ENCODE measurements around the gene TAF12.
"Not testable (repeated sequence)": the region's sequence is repeated elsewhere in the genome, so short reads cannot be mapped to it uniquely, and the experiment has no call there.

The TAF12 gene

GRCh38 chr1:28580722-28581530 is 61.9 kb downstream of the TAF12 start:
- no peak for FAIRE-seq

- no peak for FAIRE-seq
These were observed 63.5 kb downstream of the TAF12 start for GRCh38 chr1:28579401-28579800.

DNA sequence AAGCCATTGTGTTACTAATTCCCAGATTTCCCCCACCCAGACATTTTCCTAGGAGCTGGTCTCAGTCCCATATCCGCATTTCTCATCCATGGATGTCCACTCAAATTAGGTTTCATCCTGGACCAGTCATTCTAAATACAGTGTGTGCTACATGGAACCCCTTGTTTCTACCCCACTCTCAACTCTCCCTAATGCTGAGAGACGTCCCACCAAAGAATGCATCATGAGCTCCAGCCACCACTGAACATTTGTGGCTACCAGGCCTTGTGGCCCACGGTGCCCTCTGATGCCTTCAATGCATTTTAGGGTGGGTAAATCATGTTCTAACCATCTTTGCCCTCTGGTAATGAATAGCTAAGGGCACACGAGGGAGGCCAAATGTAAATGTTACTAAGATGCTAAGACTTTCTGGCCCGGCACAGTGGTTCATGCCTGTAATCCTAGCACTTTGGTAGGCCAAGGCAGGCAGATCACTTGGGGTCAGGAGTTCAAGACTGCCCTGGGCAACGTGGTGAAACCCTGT is 64.1 kb downstream of the TAF12 start:
- FAIRE-seq: no peak

GRCh38 chr1:28577738-28578536 is 64.9 kb downstream of the TAF12 start:
- FAIRE-seq: no peak

DNA sequence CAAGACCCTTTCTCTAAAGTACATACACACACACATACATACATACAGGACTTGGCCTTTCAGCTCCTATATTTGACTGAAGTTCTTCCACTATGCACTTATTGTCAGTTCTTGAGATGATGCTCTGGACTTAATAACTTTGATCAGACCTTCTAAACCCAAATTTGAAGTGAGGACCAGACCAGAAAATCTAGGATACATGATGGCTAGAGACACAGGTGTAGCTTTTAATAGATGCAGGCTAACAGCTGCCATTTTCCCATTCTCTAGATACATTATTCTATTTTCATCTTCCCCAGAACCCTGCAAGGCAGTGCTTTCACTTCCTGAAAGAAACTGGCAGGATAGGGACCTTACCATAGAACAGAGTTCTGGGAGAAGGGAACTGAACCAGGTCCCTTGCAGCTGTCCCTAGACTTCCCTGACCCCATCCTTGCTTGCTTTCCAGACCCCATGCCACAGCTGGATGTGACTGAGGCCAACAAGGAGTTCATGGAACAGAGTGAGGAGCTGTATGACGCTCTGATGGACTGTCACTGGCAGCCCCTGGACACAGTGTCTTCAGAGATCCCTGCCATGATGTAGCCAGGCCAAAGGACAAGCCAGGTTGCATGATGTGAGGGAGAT is 65.7 kb downstream of the TAF12 start:
- FAIRE-seq: no peak

DNA sequence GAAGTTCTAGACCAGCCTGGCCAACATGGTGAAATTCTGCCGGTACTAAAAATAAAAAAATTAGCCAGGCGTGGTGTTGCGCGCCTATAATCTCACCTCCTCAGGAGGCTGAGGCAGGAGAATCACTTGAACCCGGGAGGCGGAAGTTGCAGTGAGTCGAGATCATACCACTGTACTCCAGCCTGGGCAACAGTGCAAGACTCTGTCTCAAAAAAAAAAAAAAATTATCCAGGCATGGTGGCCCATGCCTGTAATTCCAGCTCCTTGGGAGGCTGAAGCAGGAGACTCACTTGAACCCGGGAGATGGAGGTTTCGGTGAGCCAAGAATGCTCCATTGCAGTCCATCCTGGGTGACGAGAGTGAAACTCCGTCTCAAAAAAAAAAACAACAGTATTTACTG is 69.3 kb downstream of the TAF12 start:
- FAIRE-seq: no peak

GRCh38 chr1:28572891-28573290 is 70.0 kb downstream of the TAF12 start:
- FAIRE-seq: not testable (repeated sequence)

GRCh38 chr1:28571911-28572310 is 71.0 kb downstream of the TAF12 start:
- FAIRE-seq: no peak

DNA sequence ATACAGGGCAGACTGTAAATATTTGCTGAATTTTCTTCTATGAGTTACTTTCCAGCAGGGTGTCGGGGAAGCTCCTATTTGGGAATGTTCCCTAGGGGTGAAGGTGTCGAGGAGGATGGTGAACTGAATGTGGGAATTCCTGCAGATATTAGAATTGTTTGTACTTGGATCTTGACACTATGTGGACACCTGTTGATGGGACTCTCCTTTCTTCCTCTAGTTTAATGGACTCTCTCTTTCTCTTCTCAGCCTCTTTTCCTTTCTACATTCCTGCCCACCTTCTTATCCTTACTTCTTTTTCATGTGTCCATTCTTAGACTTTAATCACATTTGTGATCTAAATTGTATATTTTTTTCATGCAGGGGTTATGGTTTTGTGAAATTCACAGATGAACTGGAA is 75.9 kb downstream of the TAF12 start:
- no peak for FAIRE-seq

DNA sequence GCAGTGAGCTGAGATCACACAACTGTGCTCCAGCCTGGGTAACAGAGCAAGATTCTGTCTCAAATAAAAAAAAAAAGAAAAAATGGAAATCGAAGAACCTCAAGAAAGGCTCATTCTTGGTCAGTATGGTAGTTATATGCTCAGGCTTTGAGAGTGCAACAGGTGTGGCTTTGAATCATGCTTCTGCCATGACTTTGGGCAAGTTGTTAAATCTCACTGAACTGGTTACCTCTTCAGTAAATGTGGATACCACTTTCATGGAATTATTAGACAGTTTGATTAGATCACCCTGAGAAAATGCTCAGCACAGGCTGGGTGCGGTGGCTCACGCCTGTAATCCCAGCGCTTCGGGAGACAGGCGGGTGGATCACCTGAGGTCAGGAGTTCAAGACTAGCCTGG is 77.1 kb downstream of the TAF12 start:
- FAIRE-seq: no peak

DNA sequence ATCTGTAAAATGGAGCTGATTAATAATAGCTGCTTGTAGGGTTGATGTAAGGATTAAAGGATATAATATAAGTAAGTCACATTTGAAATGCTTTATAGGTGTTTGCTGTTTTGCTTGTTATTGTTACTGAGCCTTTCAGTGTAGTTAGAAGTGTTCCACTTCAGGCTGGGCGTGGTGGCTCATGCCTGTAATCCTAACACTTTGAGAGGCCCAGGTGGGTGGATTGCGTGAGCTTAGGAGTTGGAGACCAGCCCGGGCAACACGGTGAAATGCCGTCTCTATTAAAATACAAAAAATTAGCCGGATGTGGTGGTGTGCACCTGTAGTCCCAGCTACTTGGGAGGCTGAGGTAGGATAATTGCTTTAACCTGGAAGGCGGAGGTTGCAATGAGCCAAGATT is 77.8 kb downstream of the TAF12 start:
- FAIRE-seq: no peak

GRCh38 chr1:28564310-28564709 is 78.6 kb downstream of the TAF12 start:
- FAIRE-seq: no peak

DNA sequence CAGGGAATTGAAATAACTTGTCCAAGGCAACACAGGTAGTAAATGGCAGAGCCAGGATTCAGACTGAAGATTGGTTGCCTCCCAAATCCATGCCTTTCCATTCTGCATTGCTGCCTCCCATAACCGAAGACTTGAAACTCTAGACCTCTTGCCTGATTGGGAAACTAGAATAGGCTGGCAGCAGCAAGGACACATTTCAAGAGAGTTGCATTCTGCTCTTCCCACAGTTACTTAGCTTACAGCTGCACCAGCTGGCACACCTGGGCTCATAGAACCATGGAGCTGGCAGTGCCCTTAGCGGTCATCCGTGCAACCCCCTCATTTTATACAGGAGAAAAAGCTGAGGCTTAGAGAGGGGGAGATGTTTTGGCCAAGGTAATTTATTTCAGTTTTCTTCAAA is 82.0 kb downstream of the TAF12 start:
- FAIRE-seq: no peak
